Neutrophil (primary cell): ENCODE measurements around the gene UCKL1.
"Not testable (repeated sequence)": the region's sequence is repeated elsewhere in the genome, so short reads cannot be mapped to it uniquely, and the experiment has no call there.

Source experiments
- H3K27ac ChIP-seq: fragments of 200-600 bp; sonication (generic); 2 replicates; pipeline ENCODE4 v1.5.1; 2016; ENCODE audit warnings: mild to moderate bottlenecking, moderate library complexity
- H3K27me3 ChIP-seq: fragments of 200-600 bp; sonication (generic); 2 replicates; pipeline ENCODE4 v1.6.0; 2016; ENCODE audit warnings: mild to moderate bottlenecking
- H3K36me3 ChIP-seq: fragments of 200-600 bp; sonication (generic); 2 replicates; pipeline ENCODE4 v1.5.1; 2017
- H3K4me1 ChIP-seq, 2 experiments: fragments of 200-600 bp in 1 of 2; sonication (generic) in 1 of 2; 1 replicate in 1 of 2; 2 replicates in 1 of 2; pipeline versions ENCODE4 v1.5.1 to v1.6.1; 2013 to 2016; ENCODE audit warnings: low read depth in 1 of 2, low read length in 1 of 2, mild to moderate bottlenecking in 1 of 2, moderate library complexity in 1 of 2; ENCODE audit not compliant: control insufficient read depth in 1 of 2, insufficient read depth in 1 of 2
- H3K4me3 ChIP-seq, 2 experiments: fragments of 200-600 bp in 1 of 2; sonication (generic) in 1 of 2; 1 replicate in 1 of 2; 2 replicates in 1 of 2; pipeline ENCODE4 v1.5.1; 2013 to 2016; ENCODE audit warnings: low read depth in 1 of 2, low read length in 1 of 2, mild to moderate bottlenecking in 1 of 2, moderate library complexity in 1 of 2
- H3K9me3 ChIP-seq: fragments of 200-600 bp; sonication (generic); 2 replicates; pipeline ENCODE4 v1.5.1; 2016
- CTCF ChIP-seq: fragments of 200-600 bp; sonication (generic); IDR thresholded peaks from 2 replicates; pipeline ENCODE4 v1.5.1; 2016; ENCODE audit warnings: antibody characterized with exemption

UCKL1 gene

GRCh38 chr20:63962426-63963347 lies 6.5 kb upstream of the UCKL1 start:
- Histone ChIP-seq H3K27ac (no peak overlapping the region), H3K4me3 (no peak overlapping the region), H3K27me3 (no peaks in the 10 kb centered on the region), H3K4me1 (no peaks in the 10 kb centered on the region), H3K9me3 (no peaks in the 10 kb centered on the region), H3K36me3 (peaks cover 14% of the 10 kb centered on the region)
- no peak for TF ChIP-seq CTCF

GRCh38 chr20:63961664-63962425 lies 5.6 kb upstream of the UCKL1 start:
- Histone ChIP-seq H3K4me1 (peaks cover 5 to 7% of the 10 kb centered on the region in 2 experiments), H3K27ac (no peak overlapping the region), H3K36me3 (peaks cover 14% of the 10 kb centered on the region), H3K4me3 (no peak overlapping the region), H3K9me3 (no peaks in the 10 kb centered on the region), H3K27me3 (peaks cover 7% of the 10 kb centered on the region)
- no peak for TF ChIP-seq CTCF

DNA sequence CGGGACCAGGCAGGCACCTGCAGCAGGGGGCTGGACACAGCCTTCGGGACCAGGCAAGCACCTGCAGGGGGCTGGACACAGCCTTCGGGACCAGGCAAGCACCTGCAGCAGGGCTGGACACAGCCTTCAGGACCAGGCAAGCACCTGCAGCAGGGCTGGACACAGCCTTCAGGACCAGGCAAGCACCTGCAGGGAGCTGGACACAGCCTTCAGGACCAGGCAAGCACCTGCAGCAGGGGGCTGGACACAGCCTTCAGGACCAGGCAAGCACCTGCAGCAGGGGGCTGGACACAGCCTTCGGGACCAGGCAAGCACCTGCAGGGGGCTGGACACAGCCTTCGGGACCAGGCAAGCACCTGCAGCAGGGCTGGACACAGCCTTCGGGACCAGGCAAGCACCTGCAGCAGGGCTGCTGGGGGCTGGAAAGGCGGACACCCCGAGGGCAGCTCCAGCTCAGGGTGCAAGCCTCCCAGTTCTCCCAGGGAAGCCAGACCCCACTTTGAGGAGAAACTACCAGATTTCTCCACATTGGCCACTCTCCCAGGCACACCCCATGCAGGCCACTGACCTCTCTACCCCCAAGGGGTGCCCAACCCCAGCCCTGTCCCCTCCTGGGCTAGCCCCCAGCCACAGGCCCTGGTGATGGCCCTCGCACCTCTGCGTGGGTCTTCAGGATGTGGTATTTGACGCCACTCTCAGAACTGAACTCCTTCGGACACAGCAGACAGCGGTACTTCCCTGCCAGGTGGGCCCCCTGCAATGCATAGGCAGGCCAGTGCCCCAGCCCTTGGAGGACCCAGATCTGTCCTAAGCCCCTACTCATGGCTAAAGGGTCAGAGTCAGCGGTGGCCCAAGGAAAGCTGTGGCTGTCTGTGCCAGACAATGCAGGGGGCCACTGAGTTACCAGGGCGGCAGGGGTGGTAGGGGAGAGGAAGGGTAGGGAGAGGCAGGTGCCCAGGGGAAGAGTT lies 4.7 kb upstream of the UCKL1 start:
- H3K27me3 ChIP-seq, H3K27ac ChIP-seq, H3K9me3 ChIP-seq, H3K4me3 ChIP-seq: not testable (repeated sequence)
- peaks cover 12 to 14% of the 10 kb centered on the region in 2 experiments for H3K4me1 ChIP-seq
- peaks cover 14% of the 10 kb centered on the region for H3K36me3 ChIP-seq

DNA sequence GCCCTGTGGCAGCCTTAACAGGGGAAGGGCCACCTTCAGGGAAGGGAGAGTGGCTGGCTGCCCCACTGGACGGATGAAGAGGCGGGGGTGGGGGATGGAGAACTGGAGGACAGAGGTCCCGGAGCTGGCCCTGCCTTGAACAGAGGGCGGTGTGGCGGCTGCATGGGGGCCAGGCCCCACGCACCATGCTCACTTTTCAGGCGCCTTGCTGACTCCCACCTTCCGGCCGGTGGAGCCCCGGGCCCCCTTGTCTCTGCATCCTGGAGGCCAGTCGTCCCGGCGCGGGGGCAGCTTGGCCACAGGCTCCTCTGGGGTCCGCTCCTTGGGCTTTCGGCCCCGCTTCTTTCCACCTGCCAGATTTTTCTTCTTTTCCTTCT lies 3.5 kb upstream of the UCKL1 start:
- Histone ChIP-seq H3K27me3 (peaks cover 7% of the 10 kb centered on the region), H3K4me3 (no peak overlapping the region), H3K9me3 (no peaks in the 10 kb centered on the region), H3K36me3 (peaks cover 14% of the 10 kb centered on the region), H3K4me1 (peaks cover 25 to 27% of the 10 kb centered on the region in 2 experiments), H3K27ac (no peak overlapping the region)
- TF ChIP-seq CTCF: no peak

DNA sequence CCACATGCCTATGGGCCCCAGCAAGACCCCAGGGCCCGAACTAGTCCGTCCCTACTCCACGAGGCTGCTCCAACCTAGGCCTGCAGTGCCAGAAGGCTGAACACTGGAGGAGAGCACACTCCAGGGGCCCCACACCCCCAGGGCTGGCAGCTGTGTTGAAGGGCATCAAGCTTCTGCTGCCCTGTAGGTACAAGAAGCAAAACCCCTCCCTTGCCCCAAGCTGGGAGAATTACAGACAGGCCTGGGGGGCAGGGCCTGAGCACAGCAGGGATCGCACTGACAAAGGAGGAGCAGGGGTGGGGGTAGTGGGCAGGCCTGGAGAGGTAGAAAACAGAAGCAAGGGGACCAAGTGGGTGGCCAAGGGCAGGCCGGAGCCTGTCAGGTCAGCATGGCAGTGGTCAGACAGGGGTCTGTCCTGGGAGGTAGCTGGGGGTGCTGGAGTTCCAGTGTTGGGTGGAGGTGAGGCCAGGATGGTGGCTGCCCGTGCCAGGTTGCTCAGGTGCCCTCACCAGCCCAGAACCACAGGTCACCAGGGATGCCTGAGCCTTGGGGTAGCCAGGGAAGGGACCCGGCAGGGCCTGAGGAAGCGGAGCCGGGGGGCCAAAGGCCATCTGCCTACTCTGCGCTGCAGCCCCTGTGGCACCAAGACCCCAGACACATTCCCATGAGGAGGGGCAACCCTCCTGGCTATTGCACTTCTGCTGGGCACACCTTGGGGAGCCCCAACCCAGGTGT lies 2.9 kb upstream of the UCKL1 start:
- Histone ChIP-seq H3K4me1 (peaks cover 30 to 32% of the 10 kb centered on the region in 2 experiments), H3K27me3 (peaks cover 7% of the 10 kb centered on the region), H3K27ac (no peak overlapping the region), H3K9me3 (no peaks in the 10 kb centered on the region), H3K4me3 (no peak overlapping the region), H3K36me3 (peaks cover 14% of the 10 kb centered on the region)
- TF ChIP-seq CTCF: no peak
